Testis (tissue), 2 donors: ENCODE results near the gene PFDN2.

Experiments
- CTCF ChIP-seq, 3 experiments: fragments of 450-650 bp in 2 of 3; fragments of 200-600 bp in 1 of 3; sonication (generic) in 1 of 3; IDR thresholded peaks; one replicate each; pipeline ENCODE4 v1.5.1; 2016 to 2019; ENCODE audit warnings: antibody characterized with exemption in 3 of 3, mild to moderate bottlenecking in 2 of 3, moderate library complexity in 1 of 3
- POLR2A ChIP-seq: fragments of 450-650 bp; IDR thresholded peaks from one replicate; pipeline ENCODE4 v1.6.1; 2017; ENCODE audit warnings: antibody characterized with exemption, mild to moderate bottlenecking, moderate library complexity

GRCh38 chr1:161145832-161146231 is 28.0 kb upstream of the PFDN2 start:
- TF ChIP-seq CTCF (IDR thresholded peaks at IDR 0.05) (no peak), POLR2A (no peak)
